IPS-NIHi7 (cell line): ENCODE measurements around the gene CELSR1.
A peak's percentile ranks its signal among the peaks of the same experiment; 100 is the strongest.

Experiments
- DNase-seq: peaks from one replicate; pipeline ENCODE4 v3.0.0; 2012; ENCODE audit warnings: mixed read lengths; ENCODE audit errors: extremely low spot score

CELSR1 gene, protein sequence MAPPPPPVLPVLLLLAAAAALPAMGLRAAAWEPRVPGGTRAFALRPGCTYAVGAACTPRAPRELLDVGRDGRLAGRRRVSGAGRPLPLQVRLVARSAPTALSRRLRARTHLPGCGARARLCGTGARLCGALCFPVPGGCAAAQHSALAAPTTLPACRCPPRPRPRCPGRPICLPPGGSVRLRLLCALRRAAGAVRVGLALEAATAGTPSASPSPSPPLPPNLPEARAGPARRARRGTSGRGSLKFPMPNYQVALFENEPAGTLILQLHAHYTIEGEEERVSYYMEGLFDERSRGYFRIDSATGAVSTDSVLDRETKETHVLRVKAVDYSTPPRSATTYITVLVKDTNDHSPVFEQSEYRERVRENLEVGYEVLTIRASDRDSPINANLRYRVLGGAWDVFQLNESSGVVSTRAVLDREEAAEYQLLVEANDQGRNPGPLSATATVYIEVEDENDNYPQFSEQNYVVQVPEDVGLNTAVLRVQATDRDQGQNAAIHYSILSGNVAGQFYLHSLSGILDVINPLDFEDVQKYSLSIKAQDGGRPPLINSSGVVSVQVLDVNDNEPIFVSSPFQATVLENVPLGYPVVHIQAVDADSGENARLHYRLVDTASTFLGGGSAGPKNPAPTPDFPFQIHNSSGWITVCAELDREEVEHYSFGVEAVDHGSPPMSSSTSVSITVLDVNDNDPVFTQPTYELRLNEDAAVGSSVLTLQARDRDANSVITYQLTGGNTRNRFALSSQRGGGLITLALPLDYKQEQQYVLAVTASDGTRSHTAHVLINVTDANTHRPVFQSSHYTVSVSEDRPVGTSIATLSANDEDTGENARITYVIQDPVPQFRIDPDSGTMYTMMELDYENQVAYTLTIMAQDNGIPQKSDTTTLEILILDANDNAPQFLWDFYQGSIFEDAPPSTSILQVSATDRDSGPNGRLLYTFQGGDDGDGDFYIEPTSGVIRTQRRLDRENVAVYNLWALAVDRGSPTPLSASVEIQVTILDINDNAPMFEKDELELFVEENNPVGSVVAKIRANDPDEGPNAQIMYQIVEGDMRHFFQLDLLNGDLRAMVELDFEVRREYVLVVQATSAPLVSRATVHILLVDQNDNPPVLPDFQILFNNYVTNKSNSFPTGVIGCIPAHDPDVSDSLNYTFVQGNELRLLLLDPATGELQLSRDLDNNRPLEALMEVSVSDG (N-terminal part only)

GRCh38 chr22:46537225-46537945 lies at the start of gene CELSR1:
CELSR1 (minus strand) TSS chr22:46537620; CDS start chr22:46537170, 450 bp downstream.
- peak; percentile 86 for DNase-seq

- DNase-seq = no peak
Observed at GRCh38 chr22:46587061-46587460, 49.6 kb upstream of the CELSR1 start.

- DNase-seq = no peak
Observed at GRCh38 chr22:46586531-46587011, 49.2 kb upstream of the CELSR1 start.

GRCh38 chr22:46586123-46586519 lies 48.7 kb upstream of the CELSR1 start:
- DNase-seq = peak; percentile 63

DNA sequence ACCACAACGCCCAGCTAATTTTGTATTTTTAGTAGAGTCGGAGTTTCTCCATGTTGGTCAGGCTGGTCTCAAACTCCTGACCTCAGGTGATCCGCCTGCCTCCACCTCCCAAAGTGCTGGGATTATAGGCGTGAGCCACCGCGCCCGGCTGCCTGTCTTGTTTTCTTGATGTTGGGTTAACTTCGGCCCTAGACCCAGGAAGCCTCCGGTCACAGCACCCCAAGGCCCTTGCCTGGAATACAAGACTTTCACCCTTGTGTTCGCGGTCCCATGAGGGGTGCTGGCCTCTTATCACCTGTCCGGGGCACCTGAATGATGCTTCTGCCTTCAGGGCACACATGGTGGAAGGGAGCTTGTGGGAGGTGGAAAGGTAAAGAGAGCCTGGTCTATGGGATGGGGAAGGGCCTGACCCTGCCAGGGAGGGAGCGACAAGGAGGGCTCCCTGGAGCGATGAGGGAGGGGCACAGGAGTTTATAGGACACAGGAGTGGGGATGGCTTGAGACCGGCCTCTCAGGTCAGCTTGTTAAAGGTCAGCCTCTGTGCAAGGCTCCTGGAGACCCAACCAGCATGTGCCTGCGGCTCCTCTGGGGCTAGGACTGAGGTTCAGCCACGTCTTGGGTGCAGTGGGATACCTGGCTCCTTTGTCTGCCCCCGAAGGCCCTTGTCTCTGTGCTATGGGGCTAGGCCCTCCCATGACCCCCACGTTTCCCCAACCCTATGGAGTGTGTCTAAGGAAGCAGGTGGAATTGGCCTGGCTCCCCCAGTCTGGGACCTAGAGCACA lies 48.1 kb upstream of the CELSR1 start:
- no peak for DNase-seq

GRCh38 chr22:46584081-46584921 lies 46.9 kb upstream of the CELSR1 start:
- peak; percentile 56 for DNase-seq

DNA sequence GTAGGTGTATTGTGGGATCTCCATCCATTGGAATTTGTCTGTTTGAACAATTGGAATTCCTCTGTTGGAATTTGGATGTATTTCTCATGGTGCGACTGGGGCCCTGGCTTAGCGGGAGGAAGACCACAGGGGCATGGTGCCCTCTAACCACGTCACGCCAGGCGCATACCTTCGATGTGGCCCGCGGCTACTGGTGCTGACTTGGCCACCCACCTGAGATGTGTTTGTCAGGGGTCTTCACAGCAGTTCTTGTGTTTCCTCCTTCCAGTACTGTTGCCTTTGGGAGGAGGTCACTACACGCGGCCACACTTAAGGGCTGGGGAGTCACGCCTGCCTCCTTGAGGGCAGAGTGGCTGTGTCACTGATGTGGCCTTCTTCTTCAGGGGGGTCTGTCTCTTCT lies 46.2 kb upstream of the CELSR1 start:
- DNase-seq = no peak

- DNase-seq = no peak
Observed at GRCh38 chr22:46582281-46582933, 45.0 kb upstream of the CELSR1 start.

- no peak for DNase-seq
Observed at GRCh38 chr22:46581538-46582244, 44.3 kb upstream of the CELSR1 start.

GRCh38 chr22:46580940-46581537 lies 43.6 kb upstream of the CELSR1 start:
- DNase-seq = no peak

- DNase-seq = no peak
Observed at GRCh38 chr22:46579751-46580449, 42.5 kb upstream of the CELSR1 start.

- no peak for DNase-seq
Observed at GRCh38 chr22:46578824-46579561, 41.6 kb upstream of the CELSR1 start.

DNA sequence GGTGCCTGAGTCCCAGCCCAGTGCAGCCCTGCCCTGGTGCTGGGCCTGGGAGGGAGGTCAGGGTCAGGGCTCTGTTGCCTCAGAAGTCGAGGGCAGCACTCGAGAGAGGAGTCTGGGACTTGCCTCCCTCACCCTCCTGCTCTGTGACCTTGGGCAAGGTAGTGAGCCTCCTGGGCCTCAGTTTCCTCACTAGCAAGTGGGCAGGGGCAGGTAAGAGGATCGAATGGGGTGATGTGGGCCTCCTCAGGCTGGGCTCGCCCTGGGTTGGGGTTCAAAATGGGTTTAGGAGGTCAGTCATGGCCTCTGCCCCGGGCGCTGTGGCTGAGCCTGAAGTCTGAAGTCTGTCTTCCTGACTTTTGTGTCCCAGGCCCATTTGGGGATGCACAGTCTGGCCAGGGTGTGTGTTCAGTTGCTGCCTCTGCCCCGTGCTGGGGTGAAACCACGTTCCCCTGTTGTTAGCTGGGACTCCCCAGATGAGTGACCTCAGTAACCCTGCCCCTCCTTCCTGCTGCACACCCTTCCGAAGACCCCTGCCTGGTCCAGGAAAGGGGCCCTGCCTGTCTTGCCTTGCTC lies 40.9 kb upstream of the CELSR1 start:
- DNase-seq = no peak

DNA sequence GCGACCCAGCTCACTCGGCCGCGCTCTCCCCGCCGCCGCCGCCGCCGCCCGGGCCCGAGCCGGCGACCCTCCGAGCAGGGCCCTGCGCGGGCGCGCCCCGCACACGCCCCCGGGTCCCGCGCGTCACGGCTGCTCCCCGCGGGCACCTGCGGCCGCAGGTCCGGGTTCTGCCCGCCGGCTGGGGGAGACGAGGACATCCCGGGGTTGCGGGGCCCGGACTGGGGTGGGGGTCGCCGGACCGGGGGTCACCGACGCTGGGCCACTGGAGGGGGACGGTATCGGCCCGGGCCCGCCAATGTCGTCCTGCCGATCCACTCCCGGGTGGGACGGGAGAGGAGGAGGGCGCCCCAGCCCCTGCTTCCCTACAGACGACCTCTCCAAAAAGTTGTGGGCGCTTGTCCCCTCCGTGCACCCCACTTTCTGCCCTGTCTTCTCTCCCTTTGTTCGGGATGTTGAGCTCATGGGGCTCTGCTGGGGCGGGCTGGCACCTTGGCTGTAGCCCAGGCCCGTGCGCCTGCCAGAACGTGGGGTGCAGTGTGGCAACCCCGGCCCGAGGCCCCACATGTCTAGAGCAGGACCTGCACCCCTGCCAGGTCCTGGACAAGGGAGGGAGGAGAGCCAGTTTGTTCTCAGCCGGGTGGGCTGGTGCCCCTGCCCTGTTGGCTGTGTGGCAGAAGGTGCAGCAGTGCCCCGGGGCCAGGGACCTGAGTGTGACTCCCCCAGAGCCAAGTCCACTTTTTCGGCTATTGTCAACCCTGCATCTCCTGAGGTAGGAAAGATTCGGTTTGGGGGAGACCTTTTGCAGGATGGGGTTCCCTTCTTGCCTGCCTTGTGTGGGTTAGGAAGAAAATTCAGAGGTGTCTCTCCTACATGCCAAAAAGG lies 40.2 kb upstream of the CELSR1 start:
- DNase-seq = no peak
